HG02884 (cell line): ENCODE measurements around the gene ANAPC10.

ENCODE experiments used
- ATAC-seq: cut with Tn5 transposase; IDR thresholded peaks from one replicate; pipeline ENCODE4 v1.9.1; 2021; ENCODE audit warnings: mild to moderate bottlenecking, moderate library complexity; ENCODE audit not compliant: unreplicated experiment

ANAPC10 gene

DNA sequence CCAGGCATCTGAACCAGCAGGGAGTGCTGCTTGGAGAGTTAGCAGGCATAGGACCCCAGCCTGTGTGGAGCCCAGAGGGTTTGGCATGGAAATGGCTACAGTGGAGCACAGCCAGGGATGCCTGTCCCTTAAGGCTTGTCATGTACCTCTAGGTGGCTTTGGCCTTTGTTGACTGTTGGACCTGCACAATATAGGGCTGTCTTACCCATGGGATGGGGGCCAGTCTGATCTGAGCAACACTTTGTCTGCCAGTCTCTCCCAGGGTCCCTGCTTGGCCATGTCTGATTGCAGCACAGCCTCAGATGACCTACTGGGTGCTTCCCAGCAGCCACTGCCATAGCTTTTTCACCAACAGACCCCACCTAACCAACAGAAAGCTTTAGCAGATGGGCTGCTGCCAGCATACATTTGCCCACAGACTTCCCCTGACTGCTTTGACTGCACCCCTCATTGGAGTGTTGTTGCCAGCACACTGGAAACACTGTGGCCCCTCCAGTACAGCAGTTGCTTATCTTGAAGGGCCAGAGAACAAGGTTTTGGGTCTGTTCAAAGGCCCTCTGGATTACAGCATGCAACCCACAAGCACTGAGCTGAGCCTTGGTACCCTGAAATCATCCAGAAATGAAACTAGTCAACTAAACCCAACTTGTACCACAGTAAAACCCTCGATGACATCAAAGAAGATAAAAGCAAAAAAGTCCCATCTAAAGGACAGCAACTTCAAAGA is 22.1 kb downstream of the ANAPC10 start:
- ATAC-seq, result no peak

- ATAC-seq, result no peak
Measured at GRCh38 chr4:145071560-145071959, 26.4 kb downstream of the ANAPC10 start.

- ATAC-seq, result no peak
Measured at GRCh38 chr4:145069361-145069760, 28.6 kb downstream of the ANAPC10 start.

- no peak for ATAC-seq
Measured at GRCh38 chr4:145066063-145066501, 31.9 kb downstream of the ANAPC10 start.

GRCh38 chr4:145061318-145061920 is 36.6 kb downstream of the ANAPC10 start:
- ATAC-seq, result peak; percentile 74

GRCh38 chr4:145058256-145058655 is 39.7 kb downstream of the ANAPC10 start:
- no peak for ATAC-seq

DNA sequence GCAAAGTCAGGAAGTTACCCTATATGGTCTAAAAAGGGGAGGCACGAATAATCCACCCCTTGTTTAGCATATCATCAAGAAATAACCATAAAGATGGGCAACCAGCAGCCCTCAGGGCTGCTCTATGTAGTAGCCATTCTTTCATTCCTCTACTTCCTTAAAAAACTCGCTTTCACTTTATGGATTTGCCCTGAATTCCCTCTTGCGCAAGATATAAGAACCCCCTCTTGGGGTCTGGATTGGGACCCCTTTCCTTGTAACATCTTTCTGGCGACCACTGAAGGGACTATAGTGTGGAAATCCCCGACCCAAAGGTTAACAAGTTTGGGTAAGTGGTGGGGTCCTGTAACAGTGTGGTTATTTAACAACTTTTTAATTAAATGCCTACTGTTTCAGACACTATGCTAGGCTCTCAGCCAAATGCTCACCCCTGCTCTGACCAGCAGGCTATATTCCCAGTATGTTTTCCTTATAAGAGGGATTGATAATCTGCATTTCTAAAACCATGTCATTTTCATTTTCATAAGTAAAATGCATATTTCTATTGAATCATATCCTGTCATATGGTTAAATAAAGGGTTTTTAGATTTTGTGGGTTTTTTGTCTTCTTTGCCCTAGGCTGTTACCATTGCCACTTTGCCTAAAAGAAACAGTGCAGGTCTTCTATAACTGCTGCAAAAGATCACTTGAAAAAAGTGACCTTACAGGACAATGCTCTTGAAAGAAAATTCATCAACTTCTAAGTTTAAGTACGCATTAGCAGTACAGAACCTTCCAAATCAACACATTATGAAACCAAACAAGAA is 41.5 kb downstream of the ANAPC10 start:
- ATAC-seq, result no peak

DNA sequence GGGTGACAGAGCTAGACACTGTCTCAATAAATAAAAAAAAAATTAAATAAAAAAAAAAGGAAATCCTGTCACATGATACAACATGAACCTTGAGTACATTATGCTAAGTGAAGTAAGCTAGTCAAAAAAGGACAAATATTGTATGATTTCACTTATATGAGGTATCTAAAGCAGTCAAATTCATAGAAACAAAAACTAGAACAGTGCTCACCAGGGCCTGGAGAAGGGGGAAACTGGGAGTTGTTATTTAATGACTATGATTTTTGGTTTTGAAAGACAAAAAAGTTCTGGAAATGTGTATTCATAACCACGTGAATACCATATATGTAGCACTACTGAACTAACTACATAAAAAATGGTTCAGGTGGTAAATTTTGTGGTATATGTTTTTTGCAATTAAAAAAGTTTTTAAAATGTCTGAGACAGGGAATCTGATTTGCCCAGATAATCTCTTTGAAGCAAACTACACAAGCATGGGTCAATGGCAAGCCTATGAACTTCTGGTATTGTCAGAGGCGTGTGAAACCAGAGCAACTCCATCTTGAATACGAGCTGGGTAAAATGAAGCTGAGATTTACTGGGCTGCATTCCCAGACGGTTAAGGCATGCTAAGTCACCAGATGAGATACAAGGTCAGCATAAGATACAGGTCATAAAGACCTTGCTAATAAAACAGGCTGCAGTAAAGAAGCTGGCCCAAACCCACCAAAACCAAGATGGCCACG is 42.3 kb downstream of the ANAPC10 start:
- no peak for ATAC-seq

GRCh38 chr4:145049241-145049640 is 48.8 kb downstream of the ANAPC10 start:
- no peak for ATAC-seq

GRCh38 chr4:145048817-145049216 is 49.2 kb downstream of the ANAPC10 start:
- ATAC-seq, result no peak

DNA sequence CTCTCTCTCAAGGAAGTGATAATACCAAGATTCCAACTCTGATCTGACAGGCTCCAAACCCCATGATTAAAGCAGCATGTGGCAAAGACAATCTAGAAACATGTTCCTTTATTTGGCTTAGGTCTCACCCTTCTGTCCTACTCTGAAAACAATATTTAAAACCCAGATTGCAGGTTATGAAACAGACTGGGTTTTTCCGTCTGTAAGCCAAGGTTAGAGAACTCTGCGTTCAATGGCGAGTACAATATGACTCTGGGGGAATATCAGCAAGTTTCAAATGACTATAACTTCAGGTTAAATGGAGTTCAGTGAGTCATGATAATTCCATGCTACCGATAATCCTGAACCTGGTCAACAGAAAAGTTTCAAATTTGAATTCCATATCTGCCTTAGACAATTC is 50.8 kb downstream of the ANAPC10 start:
- ATAC-seq, result peak; percentile 81

DNA sequence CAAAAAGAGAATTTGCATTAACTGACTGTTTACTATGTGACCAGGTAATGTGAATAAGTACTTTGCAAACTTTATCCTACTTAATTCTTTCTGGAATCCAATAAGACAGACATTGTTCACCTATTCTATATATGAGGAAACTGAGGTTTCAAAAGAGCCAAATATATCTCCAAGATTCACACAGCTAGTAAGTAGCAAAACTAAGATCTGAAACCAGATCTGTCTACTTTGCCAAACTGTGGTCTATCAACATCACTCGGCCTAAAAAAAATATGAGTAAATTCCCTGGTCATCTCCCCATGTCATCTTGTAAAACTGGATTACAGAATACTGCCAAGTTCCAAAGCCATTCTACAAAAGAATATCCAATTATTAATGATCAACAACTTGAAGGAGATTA is 52.8 kb downstream of the ANAPC10 start:
- ATAC-seq, result peak; percentile 37

GRCh38 chr4:145044341-145044740 is 53.7 kb downstream of the ANAPC10 start:
- ATAC-seq, result no peak

DNA sequence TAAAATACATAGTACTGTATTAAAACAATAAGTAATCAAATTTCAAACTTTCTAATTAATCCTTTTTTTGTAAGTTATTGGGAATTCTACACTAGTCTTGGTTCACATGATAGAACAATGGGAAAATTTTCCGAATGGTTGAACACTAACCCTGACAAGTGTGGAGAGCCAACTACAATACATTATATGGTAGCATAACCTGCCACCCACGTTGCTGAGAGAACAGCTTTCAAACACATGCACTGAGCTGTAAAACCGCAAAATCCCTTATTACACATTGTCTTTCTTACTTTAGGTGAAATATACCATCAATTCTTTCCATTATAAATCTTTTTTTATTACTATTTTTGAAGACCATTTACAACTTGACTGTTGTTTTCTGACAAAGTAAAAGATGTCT is 54.7 kb downstream of the ANAPC10 start:
- ATAC-seq, result no peak

GRCh38 chr4:145042601-145043285 is 55.3 kb downstream of the ANAPC10 start:
- no peak for ATAC-seq

DNA sequence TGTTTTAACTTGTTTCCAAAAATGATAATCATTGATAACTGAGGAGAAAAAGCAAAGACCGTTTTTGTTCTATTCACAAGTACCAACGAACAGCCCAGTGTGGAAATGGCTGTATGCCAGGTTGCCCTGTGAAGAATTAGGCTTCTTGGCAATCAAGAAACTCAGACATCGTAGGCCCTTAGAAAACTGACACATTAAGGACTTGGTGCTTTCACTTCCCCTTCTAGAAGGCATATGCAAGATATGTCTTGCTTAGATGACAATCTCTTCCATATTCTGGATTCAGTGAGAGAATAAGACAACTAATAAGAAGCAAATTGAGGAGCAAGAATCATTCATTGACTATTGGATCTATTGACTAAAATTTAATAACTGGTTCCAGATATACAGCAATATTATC is 56.6 kb downstream of the ANAPC10 start:
- peak; percentile 91 for ATAC-seq

GRCh38 chr4:145035494-145036136 is 62.4 kb downstream of the ANAPC10 start:
- ATAC-seq, result no peak

GRCh38 chr4:145034727-145035211 is 63.2 kb downstream of the ANAPC10 start:
- ATAC-seq, result no peak

DNA sequence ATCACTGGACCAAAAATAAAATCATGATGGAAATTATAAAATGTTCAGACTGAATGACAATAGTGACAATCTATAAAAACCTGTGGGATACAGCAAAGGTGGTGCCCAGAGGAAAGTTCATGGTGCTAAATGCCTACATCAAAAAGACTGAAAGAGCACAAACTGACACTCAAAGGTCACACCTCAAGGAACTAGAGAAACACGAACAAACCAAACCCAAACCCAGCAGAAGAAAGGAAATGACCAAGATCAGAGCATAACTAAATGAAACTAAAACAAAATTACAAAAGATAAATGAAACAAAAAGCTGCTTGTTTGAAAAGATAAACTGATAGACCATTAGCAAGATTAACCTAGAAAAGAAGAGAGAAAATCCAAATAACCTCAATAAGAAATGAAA is 78.7 kb downstream of the ANAPC10 start:
- no peak for ATAC-seq

- no peak for ATAC-seq
Measured at GRCh38 chr4:145014365-145014764, 83.6 kb downstream of the ANAPC10 start.
